Esophagus squamous epithelium (tissue), 4 donors: Measurements from ENCODE around the gene CHMP2A.

ENCODE experiments used
- CTCF ChIP-seq, 6 experiments: fragments of 450-650 bp in 4 of 6; fragments of 200-600 bp in 2 of 6; sonication (generic) in 2 of 6; IDR thresholded peaks; one replicate each; pipeline ENCODE4 v1.5.1; 2016 to 2019; ENCODE audit warnings: antibody characterized with exemption in 6 of 6, mild to moderate bottlenecking in 4 of 6, moderate library complexity in 4 of 6
- POLR2A ChIP-seq, 4 donors: fragments of 450-650 bp; IDR thresholded peaks; one replicate each; pipeline ENCODE4 v1.6.1; 2017; ENCODE audit warnings: antibody characterized with exemption in 4 of 4, mild to moderate bottlenecking in 4 of 4, moderate library complexity in 3 of 4

GRCh38 chr19:58563823-58564222, 8.9 kb upstream of the CHMP2A start:
- no peak for TF ChIP-seq CTCF (IDR thresholded peaks at IDR 0.05)
- TF ChIP-seq POLR2A (IDR thresholded peaks at IDR 0.05), result no peak
